OCI-LY7 (cell line): ENCODE results near the gene LRRC8D. TPM values are rescaled to one million over a fixed set of nuclear protein-coding genes. Genes with fewer than 3 reads are reported as not detected.

Experiments used
- BruUV-seq: library from RNA; stranded (reverse); fragments of 400-500 nt; replicated peaks from 2 replicates; lab custom pipeline; 2021; lab: Mats Ljungman, UMichigan
- CTCF ChIA-PET: fragments of 300-600 bp; sonication (Branson Sonifier 250); formaldehyde crosslinking; loops from one replicate; lab custom pipeline; 2022; ENCODE audit warnings: antibody characterized with exemption; ENCODE audit not compliant: unreplicated experiment; lab: Charles Lee
- POLR2A ChIA-PET: fragments of 300-600 bp; sonication (Branson Sonifier 250); formaldehyde crosslinking; loops from one replicate; lab custom pipeline; 2022; ENCODE audit warnings: antibody characterized with exemption; lab: Charles Lee
- DNase-seq: peaks from one replicate; pipeline ENCODE4 v3.0.0-alpha.2; 2015; ENCODE audit warnings: low spot score
- H2AFZ ChIP-seq: fragments of 200-600 bp; sonication (generic), shearing (Covaris generic); 2 replicates; pipeline ENCODE4 v1.6.1; 2014; ENCODE audit warnings: mild to moderate bottlenecking, antibody characterized with exemption, low read length, moderate library complexity
- H3K27ac ChIP-seq: fragments of 200-600 bp; sonication (generic); 2 replicates; pipeline ENCODE4 v1.5.1; 2014; ENCODE audit warnings: mixed run types, low read depth, mild to moderate bottlenecking, moderate library complexity, low read length, inconsistent platforms; ENCODE audit not compliant: poor library complexity, severe bottlenecking
- H3K36me3 ChIP-seq: fragments of 200-600 bp; sonication (generic); 2 replicates; pipeline ENCODE4 v1.6.1; 2014; ENCODE audit warnings: mild to moderate bottlenecking, antibody characterized with exemption, low read length, moderate library complexity, mixed read lengths; ENCODE audit not compliant: insufficient read depth
- H3K4me1 ChIP-seq: fragments of 200-600 bp; sonication (generic); 2 replicates; pipeline ENCODE4 v1.5.1; 2014; ENCODE audit warnings: mild to moderate bottlenecking, low read length; ENCODE audit not compliant: insufficient read depth, poor library complexity, severe bottlenecking
- H3K4me2 ChIP-seq: fragments of 200-600 bp; sonication (generic); 2 replicates; pipeline ENCODE4 v1.6.1; 2014; ENCODE audit warnings: mild to moderate bottlenecking, low read length
- H3K4me3 ChIP-seq: fragments of 200-600 bp; sonication (generic); 2 replicates; pipeline ENCODE4 v1.5.1; 2014; ENCODE audit warnings: mild to moderate bottlenecking, low read depth, low read length; ENCODE audit not compliant: poor library complexity, severe bottlenecking
- H3K79me2 ChIP-seq: fragments of 200-600 bp; sonication (generic); 2 replicates; pipeline ENCODE4 v1.6.1; 2016; ENCODE audit warnings: low read depth, mild to moderate bottlenecking, low read length, moderate library complexity, mixed read lengths; ENCODE audit not compliant: insufficient read depth
- H3K9me2 ChIP-seq: fragments of 200-600 bp; sonication (generic); 2 replicates; pipeline ENCODE4 v1.6.1; 2016; ENCODE audit warnings: mild to moderate bottlenecking, low read length, mixed read lengths; ENCODE audit not compliant: insufficient read depth
- H3K9me3 ChIP-seq: fragments of 200-600 bp; sonication (generic); 2 replicates; pipeline ENCODE4 v1.6.1; 2014; ENCODE audit warnings: mild to moderate bottlenecking, mixed run types, low read length, mixed read lengths
- H4K20me1 ChIP-seq: fragments of 200-600 bp; sonication (generic); 2 replicates; pipeline ENCODE4 v1.6.1; 2014; ENCODE audit warnings: mild to moderate bottlenecking, antibody characterized with exemption, low read length, moderate library complexity, mixed read lengths; ENCODE audit not compliant: insufficient read depth
- EZH2phosphoT487 ChIP-seq: fragments of 200-600 bp; sonication (generic); IDR thresholded peaks from 2 replicates; pipeline ENCODE4 v1.6.1; 2018; ENCODE audit warnings: low read depth, borderline replicate concordance, mild to moderate bottlenecking, mixed run types, antibody characterized with exemption, low read length, moderate library complexity, mixed read lengths
- intact Hi-C: fragments of 100-400 bp; cut with micrococcal nuclease; formaldehyde crosslinking; loops from one replicate; pipeline ENCODE4 v1.10.0; 2022; ENCODE audit not compliant: unreplicated experiment
- total RNA-seq, 2 experiments: library from RNA; depleted of rRNA in 1 of 2; stranded (reverse); fragments of >200 nt in 1 of 2; shearing (Covaris generic) in 1 of 2; gene quantifications; 2 replicates each; pipeline ENCODE4 v1.2.3, GENCODE V29; 2014 to 2022
- TF ChIP-seq, protein P1 (sequence below): fragments of 200-600 bp; sonication (generic); conservative IDR thresholded peaks from 2 replicates; pipeline ENCODE4 v1.5.1; 2014; ENCODE audit warnings: mild to moderate bottlenecking, antibody characterized with exemption, low read length, moderate library complexity, mixed read lengths

Gene LRRC8D
- total RNA-seq, 2 experiments from 2014 or later: 23.8 to 37.1 TPM

DNA sequence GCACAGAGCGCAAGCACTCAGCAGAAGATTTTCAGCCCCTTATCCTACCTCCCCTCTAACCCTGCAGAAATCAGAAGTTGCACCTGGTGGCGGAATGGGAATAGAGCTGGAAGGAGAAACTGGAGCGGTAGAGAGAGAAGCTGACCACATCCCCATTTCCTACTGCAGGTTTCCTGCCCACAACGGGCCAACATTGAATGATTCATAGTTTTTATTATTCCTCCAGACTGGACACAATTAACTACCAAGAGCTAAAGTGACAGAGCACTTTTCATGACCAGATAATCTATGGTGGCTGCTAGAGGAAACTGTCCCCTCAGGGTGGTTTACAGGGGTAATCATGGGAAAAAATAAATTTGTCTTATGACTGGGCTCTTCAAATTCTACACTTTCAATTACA, 21.3 kb upstream of the LRRC8D start:
- TF ChIP-seq, protein P1, sequence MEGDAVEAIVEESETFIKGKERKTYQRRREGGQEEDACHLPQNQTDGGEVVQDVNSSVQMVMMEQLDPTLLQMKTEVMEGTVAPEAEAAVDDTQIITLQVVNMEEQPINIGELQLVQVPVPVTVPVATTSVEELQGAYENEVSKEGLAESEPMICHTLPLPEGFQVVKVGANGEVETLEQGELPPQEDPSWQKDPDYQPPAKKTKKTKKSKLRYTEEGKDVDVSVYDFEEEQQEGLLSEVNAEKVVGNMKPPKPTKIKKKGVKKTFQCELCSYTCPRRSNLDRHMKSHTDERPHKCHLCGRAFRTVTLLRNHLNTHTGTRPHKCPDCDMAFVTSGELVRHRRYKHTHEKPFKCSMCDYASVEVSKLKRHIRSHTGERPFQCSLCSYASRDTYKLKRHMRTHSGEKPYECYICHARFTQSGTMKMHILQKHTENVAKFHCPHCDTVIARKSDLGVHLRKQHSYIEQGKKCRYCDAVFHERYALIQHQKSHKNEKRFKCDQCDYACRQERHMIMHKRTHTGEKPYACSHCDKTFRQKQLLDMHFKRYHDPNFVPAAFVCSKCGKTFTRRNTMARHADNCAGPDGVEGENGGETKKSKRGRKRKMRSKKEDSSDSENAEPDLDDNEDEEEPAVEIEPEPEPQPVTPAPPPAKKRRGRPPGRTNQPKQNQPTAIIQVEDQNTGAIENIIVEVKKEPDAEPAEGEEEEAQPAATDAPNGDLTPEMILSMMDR: no peak
- no peak for TF ChIP-seq EZH2phosphoT487
- Histone ChIP-seq H3K4me1 (no peaks in the 10 kb centered on the region), H3K4me2 (no peak overlapping the region), H3K79me2 (no peaks in the 10 kb centered on the region), H3K36me3 (no peaks in the 10 kb centered on the region), H3K27ac (no peak overlapping the region), H3K9me2 (no peaks in the 10 kb centered on the region), H3K4me3 (no peak overlapping the region), H2AFZ (no peak overlapping the region), H3K9me3 (no peaks in the 10 kb centered on the region), H4K20me1 (no peaks in the 10 kb centered on the region)
- intact Hi-C loops: no loop called here
- ChIA-PET POLR2A (no interaction called here), CTCF (no interaction called here)
- BruUV-seq: no TSS peak
- DNase-seq: no peak

DNA sequence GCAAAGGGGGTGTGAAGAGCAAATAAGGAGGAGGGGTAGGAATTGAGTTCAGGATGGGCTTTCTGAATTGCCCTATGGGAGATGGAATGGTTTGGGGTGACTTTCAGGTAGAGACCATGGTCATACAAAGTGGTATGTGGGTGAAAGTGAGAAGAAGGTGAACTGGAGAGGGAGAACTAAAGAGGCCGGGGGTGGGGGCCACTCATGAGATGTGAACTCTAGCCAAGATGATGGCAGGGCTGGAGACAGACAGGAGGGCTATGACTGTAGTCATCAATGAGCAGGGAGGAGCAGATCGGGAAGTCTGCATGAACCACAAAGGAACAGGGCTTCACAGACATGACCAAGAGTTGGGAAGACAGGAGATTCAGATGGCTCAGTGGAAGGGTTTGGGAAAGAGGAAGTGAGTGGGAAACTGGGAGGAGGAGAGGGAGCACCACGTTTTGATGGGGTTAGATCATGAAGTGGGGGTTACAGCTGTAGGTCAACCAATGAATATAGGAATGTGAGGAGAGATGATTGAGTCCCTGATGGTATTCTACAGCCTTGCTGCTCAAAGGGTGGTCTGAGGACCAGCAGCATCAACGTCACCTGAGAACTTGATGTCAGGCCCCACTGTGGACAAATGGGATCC, 20.7 kb upstream of the LRRC8D start:
- intact Hi-C loops: no loop called here
- TF ChIP-seq, protein P1: no peak
- TF ChIP-seq EZH2phosphoT487: no peak
- Histone ChIP-seq H3K27ac (no peak overlapping the region), H4K20me1 (no peaks in the 10 kb centered on the region), H3K4me2 (no peak overlapping the region), H3K4me1 (no peaks in the 10 kb centered on the region), H3K9me2 (no peaks in the 10 kb centered on the region), H2AFZ (no peak overlapping the region), H3K9me3 (no peaks in the 10 kb centered on the region), H3K36me3 (no peaks in the 10 kb centered on the region), H3K79me2 (no peaks in the 10 kb centered on the region), H3K4me3 (no peak overlapping the region)
- POLR2A ChIA-PET: no interaction called here
- DNase-seq: no peak
- no TSS peak for BruUV-seq
- CTCF ChIA-PET: no interaction called here

DNA sequence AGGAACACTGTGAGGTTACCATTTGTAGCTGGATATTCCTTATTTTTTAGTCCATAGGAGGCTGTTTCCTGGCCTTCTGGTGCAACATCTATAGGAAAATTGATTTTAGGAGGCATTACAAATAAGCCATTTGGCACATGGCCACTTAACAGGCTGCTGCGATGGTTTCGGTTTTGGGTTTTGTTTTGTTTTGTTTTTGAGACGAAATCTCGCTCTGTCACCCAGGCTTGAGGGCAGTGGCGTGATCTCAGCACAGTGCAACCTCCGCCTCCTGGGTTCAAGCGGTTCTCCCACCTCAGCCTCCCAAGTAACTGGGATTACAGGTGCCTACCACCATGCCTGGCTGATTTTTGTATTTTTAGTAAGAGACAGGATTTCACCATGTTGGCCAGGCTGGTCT, 20.1 kb upstream of the LRRC8D start:
- H3K79me2 ChIP-seq: no peaks in the 10 kb centered on the region
- no peak overlapping the region for H3K4me2 ChIP-seq
- H2AFZ ChIP-seq: no peak overlapping the region
- H3K36me3 ChIP-seq: no peaks in the 10 kb centered on the region
- BruUV-seq: no TSS peak
- no peak for DNase-seq
- POLR2A ChIA-PET: interaction anchor here (1.5 kb wide), 1 partner anchor 189 kb away, joined by 5 read pairs; no protein-coding TSS in a partner anchor
- H3K4me3 ChIP-seq: no peak overlapping the region
- H3K9me2 ChIP-seq: no peaks in the 10 kb centered on the region
- intact Hi-C loops: no loop called here
- no peak for TF ChIP-seq EZH2phosphoT487
- TF ChIP-seq, protein P1: no peak
- no peaks in the 10 kb centered on the region for H4K20me1 ChIP-seq
- H3K4me1 ChIP-seq: no peaks in the 10 kb centered on the region
- H3K27ac ChIP-seq: no peak overlapping the region
- CTCF ChIA-PET: no interaction called here
- no peaks in the 10 kb centered on the region for H3K9me3 ChIP-seq
